Muscle of leg (tissue), 11 donors: ENCODE data around the gene APBA1. TPM values are rescaled to one million over a fixed set of nuclear protein-coding genes. Genes with fewer than 3 reads are reported as not detected.
"Not testable (repeated sequence)": the region's sequence is repeated elsewhere in the genome, so short reads cannot be mapped to it uniquely, and the experiment has no call there.

ENCODE experiments used
- DNase-seq: peaks from one replicate; pipeline ENCODE4 v3.0.0; 2013
- H3K27ac ChIP-seq: one replicate; pipeline ENCODE4 v1.5.1; 2013; ENCODE audit warnings: mild to moderate bottlenecking, low read length, control low read depth
- H3K27me3 ChIP-seq: one replicate; pipeline ENCODE4 v1.6.1; 2013; ENCODE audit warnings: low read length; ENCODE audit not compliant: control insufficient read depth, insufficient read depth
- H3K36me3 ChIP-seq: one replicate; pipeline ENCODE4 v1.6.1; 2013; ENCODE audit warnings: low read length; ENCODE audit not compliant: control insufficient read depth, insufficient read depth
- H3K4me1 ChIP-seq: one replicate; pipeline ENCODE4 v1.6.1; 2013; ENCODE audit warnings: low read length; ENCODE audit not compliant: control insufficient read depth, insufficient read depth
- H3K4me3 ChIP-seq: one replicate; pipeline ENCODE4 v1.5.1; 2013; ENCODE audit warnings: low read length, control low read depth
- H3K9me3 ChIP-seq: replicated peaks from 2 replicates; pipeline ENCODE4 v1.6.1; 2013; ENCODE audit warnings: low read depth, low read length; ENCODE audit not compliant: control insufficient read depth
- WGBS: methylation state at CpG from one replicate; pipeline ENCODE4 v1.1.5; 2013; ENCODE audit warnings: missing lambda C conversion rate; ENCODE audit not compliant: insufficient coverage; 5-methylcytosine and 5-hydroxymethylcytosine counted together
- polyA plus RNA-seq, 8 donors: library from polyadenylated mRNA; unstranded; fragments of 120-200 nt; gene quantifications; one replicate each; pipeline versions ENCODE4 v1.2.1 to v1.2.3, GENCODE V29; 2013; ENCODE audit warnings: inconsistent platforms in 1 of 8, low replicate concordance in 1 of 8; ENCODE audit not compliant: insufficient read length in 8 of 8, insufficient read depth in 1 of 8
- total RNA-seq: library from RNA; stranded (reverse); fragments of 120-200 nt; gene quantifications from one replicate; pipeline ENCODE4 v1.2.4, GENCODE V29; 2013

Gene APBA1
- total and polyA plus RNA-seq, 9 donors = 5.3 to 13.3 (median 7.8) TPM

DNA sequence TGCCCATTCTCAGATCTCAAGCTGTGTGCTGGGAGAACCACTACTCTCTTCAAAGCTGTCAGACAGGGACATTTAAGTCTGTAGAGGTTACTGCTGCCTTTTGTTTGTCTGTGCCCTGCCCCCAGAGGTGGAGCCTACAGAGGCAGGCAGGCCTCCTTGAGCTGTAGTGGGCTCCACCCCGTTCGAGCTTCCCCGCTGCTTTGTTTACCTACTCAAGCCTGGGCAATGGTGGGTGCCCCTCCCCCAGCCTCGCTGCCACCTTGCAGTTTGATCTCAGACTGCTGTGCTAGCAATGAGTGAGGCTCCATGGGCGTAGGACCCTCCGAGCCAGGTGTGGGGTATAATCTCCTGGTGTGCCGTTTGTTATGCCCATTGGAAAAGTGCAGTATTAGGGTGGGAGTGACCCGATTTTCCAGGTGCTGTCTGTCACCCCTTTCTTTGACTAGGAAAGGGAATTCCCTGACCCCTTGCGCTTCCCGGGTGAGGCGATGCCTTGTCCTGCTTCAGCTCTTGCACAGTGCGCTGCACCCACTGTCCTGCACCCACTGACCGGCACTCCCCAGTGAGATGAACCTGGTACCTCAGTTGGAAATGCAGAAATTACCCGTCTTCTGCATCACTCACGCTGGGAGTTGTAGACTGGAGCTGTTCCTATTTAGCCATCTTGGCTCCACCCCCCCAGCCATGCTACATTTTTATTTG is 231.8 kb downstream of the APBA1 start:
- H3K36me3 ChIP-seq = not testable (repeated sequence)
- WGBS = 93% methylated on average over 6 of the region's 15 CpGs

DNA sequence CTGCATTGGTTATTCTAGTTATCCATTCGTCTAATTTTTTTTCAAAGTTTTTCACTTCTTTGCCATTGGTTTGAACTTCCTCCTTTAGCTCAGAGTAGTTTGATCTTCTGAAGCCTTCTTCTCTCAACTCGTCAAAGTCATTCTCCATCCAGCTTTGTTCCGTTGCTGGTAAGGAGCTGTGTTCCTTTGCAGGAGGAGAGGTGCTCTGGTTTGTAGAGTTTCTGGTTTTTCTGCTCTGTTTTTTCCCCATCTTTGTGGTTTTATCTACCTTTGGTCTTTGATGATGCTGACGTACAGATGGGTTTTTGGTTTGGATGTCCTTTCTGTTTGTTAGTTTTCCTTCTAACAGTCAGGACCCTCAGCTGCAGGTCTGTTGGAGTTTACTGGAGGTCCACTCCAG is 232.5 kb downstream of the APBA1 start:
- H3K27me3 ChIP-seq, H3K9me3 ChIP-seq, H3K36me3 ChIP-seq, H3K4me3 ChIP-seq, DNase-seq, H3K27ac ChIP-seq: not testable (repeated sequence)
- peaks cover 12% of the 10 kb centered on the region for H3K4me1 ChIP-seq
- no CpG with 5 or more reads among the region's 4 CpGs for WGBS

More for the DNA sequence above, 231.8 kb downstream of the APBA1 start:
- not testable (repeated sequence) for H3K9me3 ChIP-seq, DNase-seq, H3K4me3 ChIP-seq, H3K27me3 ChIP-seq, H3K27ac ChIP-seq
- H3K4me1 ChIP-seq = peaks cover 12% of the 10 kb centered on the region

DNA sequence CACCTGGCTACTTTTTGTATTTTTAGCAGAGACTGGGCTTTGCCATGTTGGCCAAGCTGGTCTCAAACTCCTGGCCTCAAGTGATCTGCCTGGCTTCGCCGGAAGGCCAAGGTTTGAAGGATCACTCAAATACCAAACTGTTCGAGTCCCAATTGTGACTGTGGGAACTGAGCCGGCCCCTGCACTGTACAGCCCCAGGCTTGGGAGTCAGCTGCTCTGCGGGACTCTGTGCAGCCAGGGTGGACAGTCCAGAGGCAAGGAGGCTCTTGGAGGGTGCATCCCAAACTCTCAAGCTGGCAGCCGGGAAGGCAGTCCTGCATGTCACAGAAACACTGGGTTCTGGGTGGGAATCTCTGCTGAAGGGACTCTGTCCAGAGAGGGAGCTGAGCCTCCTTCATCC is 238.2 kb downstream of the APBA1 start:
- Histone ChIP-seq H3K4me1 (no peaks in the 10 kb centered on the region), H3K27me3 (no peaks in the 10 kb centered on the region), H3K36me3 (no peaks in the 10 kb centered on the region), H3K27ac (no peak overlapping the region), H3K4me3 (no peak overlapping the region), H3K9me3 (no peaks in the 10 kb centered on the region)
- no peak for DNase-seq
- 99% methylated on average over 5 of the region's 6 CpGs for WGBS

DNA sequence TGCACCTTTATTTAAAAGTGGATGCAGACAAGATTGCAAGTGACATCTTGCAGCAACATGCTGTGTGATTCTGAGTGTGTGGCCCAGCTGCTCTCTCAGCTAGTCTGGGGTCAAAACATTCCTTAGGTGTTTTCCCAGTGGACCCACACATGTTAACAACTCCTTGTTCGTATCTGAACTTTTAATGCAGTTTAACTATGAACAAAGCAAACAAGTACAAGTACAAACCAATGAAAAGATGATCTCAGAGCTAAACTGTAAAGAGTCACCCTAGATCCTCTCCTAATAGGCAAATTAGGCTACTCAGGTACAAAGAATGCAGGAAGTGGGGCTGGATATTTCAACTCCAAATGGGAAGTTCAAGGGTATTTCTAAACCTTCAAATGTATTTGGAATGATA is 238.8 kb downstream of the APBA1 start:
- WGBS = no CpG with 5 or more reads among the region's 1 CpG
- Histone ChIP-seq H3K4me3 (no peak overlapping the region), H3K9me3 (no peaks in the 10 kb centered on the region), H3K4me1 (no peaks in the 10 kb centered on the region), H3K36me3 (no peaks in the 10 kb centered on the region), H3K27ac (no peak overlapping the region), H3K27me3 (no peaks in the 10 kb centered on the region)
- DNase-seq = no peak

DNA sequence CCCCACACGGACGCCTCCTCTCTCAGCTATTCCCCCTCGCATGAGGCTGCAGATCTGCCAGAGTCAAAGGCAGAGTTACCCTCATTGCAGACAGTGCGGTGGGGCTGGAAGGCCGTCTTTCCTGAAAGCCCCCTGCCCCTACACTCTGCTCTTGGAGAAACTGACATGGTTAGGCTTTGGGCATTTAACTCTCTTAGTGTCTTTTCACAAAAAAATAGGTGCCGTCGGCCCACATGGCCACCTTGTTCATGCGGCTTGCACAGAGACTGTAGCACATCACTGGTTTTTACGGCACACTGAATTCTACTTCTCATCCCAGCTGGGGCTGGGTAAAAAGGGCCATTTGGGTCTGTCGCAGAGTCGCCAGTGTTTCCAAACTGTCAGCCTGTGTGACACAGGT is 239.5 kb downstream of the APBA1 start:
- no peak overlapping the region for H3K4me3 ChIP-seq
- no peak overlapping the region for H3K27ac ChIP-seq
- no peaks in the 10 kb centered on the region for H3K4me1 ChIP-seq
- no peak for DNase-seq
- H3K9me3 ChIP-seq = no peaks in the 10 kb centered on the region
- H3K27me3 ChIP-seq = no peaks in the 10 kb centered on the region
- WGBS = 74% methylated on average over 11 of the region's 11 CpGs
- H3K36me3 ChIP-seq = no peaks in the 10 kb centered on the region

DNA sequence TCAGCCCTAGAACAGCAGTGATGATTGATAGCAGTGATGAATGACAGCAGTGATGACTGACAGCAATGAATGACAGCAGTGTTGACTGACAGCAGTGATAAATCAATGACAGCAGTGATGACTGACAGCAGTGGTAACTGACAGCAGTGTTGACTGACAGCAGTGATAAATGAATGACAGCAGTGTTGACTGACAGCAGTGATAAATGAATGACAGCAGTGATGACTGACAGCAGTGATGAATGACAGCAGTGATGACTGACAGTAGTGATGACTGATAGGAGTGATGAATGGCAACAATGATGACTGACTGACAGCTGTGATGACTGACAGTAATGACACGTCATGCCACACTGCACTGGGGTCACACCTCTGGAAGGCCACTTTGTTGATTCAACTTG is 240.4 kb downstream of the APBA1 start:
- Histone ChIP-seq H3K4me1 (no peaks in the 10 kb centered on the region), H3K27me3 (no peaks in the 10 kb centered on the region), H3K27ac (no peak overlapping the region), H3K4me3 (no peak overlapping the region), H3K9me3 (no peaks in the 10 kb centered on the region), H3K36me3 (no peaks in the 10 kb centered on the region)
- no peak for DNase-seq
- 77% methylated on average over 1 of the region's 1 CpG for WGBS

DNA sequence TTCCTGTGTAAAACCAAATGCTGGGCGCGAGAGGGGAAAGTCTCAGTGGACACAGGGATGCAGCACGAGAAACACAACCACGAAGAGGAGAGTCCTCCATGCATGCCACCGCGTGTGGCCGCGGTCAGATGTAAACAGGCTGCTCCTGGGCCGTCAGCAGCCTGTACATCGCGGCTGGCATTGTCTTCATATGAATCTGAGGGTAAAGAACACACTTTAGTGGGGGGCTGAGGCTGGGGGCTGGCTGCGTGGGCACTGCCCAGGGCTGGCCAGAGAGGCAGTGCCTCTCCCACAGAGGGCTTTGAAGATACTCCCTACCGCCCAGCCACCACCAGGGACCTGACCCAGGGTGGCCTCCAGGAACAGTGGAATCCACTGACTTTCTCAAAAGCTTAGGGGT is 241.0 kb downstream of the APBA1 start:
- Histone ChIP-seq H3K9me3 (no peaks in the 10 kb centered on the region), H3K27ac (no peak overlapping the region), H3K36me3 (no peaks in the 10 kb centered on the region), H3K4me1 (no peaks in the 10 kb centered on the region), H3K27me3 (no peaks in the 10 kb centered on the region), H3K4me3 (no peak overlapping the region)
- DNase-seq = no peak
- 73% methylated on average over 8 of the region's 13 CpGs for WGBS

DNA sequence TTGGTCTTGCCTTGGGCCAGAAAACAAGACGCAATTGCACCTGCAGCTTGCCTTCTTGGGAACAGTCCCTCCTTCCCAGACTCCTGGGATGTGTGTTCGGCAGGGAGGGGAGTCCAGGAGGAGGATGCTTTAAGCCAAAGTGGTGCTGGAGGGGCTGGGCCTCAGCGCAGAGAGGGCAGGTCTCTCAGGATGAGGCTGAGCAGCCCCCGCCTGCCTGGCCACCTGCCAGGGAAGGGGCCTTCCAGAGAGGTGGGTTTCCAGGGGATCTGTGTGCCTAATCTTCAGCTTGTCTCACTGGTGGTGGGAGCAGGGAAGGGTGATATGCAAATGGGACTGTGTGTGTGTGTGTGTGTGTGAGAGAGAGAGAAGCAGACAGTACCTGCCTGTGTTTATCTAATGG is 242.0 kb downstream of the APBA1 start:
- Histone ChIP-seq H3K4me1 (no peaks in the 10 kb centered on the region), H3K27me3 (no peaks in the 10 kb centered on the region), H3K36me3 (no peaks in the 10 kb centered on the region), H3K4me3 (no peak overlapping the region), H3K9me3 (no peaks in the 10 kb centered on the region), H3K27ac (no peak overlapping the region)
- DNase-seq = no peak
- 27% methylated on average over 3 of the region's 4 CpGs for WGBS

DNA sequence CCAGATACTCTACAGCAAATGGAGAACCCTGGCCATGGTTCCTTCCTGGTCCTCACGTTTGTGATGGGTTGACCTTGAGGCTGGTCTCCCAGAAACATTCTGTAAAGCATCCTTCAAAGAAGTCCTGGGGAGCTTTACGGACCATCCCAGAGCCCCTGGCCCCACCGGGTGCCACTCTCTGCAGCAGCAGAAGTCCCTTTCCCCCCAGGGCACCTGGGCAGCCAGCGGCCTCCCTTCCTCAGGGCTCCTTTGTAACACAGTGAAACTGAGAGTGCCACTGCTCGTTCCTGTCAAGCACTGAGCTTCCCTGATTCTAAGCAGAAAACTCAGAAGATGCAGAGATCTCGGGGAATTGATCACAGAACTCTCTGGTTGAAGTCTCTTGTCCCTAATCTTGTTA is 242.9 kb downstream of the APBA1 start:
- Histone ChIP-seq H3K9me3 (no peaks in the 10 kb centered on the region), H3K36me3 (no peaks in the 10 kb centered on the region), H3K27me3 (no peaks in the 10 kb centered on the region), H3K27ac (no peak overlapping the region), H3K4me1 (no peaks in the 10 kb centered on the region), H3K4me3 (no peak overlapping the region)
- 81% methylated on average over 6 of the region's 6 CpGs for WGBS
- no peak for DNase-seq

DNA sequence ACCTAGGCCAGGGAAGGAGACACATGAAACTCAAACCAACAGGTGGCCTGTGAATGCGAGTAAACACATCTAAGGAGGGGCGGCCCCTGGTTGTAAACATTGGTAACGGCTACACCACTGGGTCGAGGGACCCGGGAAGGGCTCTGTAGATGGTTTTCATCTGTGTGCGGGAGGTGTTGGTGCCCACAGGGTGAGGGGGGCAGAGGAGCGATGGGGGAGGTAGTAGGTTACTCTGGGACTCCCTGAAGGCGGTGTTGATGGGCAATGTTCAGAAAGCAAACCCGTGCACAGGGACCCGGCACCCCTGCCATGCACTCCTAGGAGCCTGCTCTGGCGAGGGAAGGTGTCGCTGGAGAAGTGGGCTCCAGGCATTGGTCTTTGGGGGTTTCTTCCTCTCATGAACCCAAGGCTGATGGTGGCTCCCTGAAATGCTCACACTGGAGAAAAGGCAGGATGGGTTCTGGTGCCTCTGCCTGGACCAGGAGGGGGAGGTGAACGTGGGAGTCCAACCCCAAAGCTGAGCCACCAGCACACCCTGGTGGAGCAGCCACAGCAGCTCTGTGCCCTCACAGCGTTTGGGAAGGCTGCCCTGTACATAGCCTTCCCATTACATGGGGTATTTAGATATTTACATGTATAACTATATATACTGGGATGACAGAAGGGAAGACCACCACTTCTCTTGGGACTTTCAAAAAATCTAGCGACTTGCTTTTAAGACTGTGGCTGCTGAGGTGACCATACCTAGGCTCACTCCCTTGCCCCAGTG is 244.0 kb downstream of the APBA1 start:
- H3K4me3 ChIP-seq = no peak overlapping the region
- 90% methylated on average over 10 of the region's 15 CpGs for WGBS
- H3K4me1 ChIP-seq = no peaks in the 10 kb centered on the region
- H3K27ac ChIP-seq = no peak overlapping the region
- H3K36me3 ChIP-seq = no peaks in the 10 kb centered on the region
- no peaks in the 10 kb centered on the region for H3K27me3 ChIP-seq
- no peaks in the 10 kb centered on the region for H3K9me3 ChIP-seq
- no peak for DNase-seq
